ENCODE results near the gene EXOG. TPM values are rescaled to one million over a fixed set of nuclear protein-coding genes. Genes with fewer than 3 reads are reported as not detected.

Gene EXOG
- total RNA-seq, 1 experiment from 2014 or later, result 16.2 TPM

DNA sequence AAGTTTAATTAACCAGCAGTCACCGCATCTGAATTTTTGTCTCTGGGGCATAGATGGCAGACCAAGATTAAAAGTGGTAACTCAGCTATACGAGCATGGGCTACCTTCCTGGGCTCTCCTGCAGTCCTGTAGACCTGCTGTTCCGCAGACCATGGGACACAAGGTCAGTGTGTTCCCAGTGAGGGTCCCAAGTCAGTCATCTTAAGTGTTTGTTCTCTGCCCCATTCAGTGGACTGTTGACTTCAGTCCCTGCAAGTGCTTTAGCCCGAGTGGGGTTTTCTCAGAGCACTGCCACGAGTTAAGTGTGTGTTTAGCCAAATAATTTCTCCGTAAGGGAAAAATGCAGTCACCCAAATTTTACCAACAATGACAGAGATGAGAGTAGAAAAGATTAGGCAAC, 4.9 kb upstream of the EXOG start:
- no peak overlapping the region for H3K4me3 ChIP-seq (ENCODE audit: low read depth, low read length)
- no peak for DNase-seq
- Mint-ChIP-seq H3K27me3 (ENCODE audit: insufficient read depth, unreplicated experiment) (no peaks in the 10 kb centered on the region), H3K4me1 (ENCODE audit: low read depth, unreplicated experiment) (no peaks in the 10 kb centered on the region), H3K9me3 (ENCODE audit: unreplicated experiment) (no peaks in the 10 kb centered on the region), H3K4me3 (ENCODE audit: unreplicated experiment) (no peak overlapping the region), H3K36me3 (ENCODE audit: insufficient read depth, unreplicated experiment) (peaks cover 5% of the 10 kb centered on the region), H3K27ac (ENCODE audit: unreplicated experiment) (no peak overlapping the region)
- ChIA-PET POLR2A (no interaction called here), CTCF (no interaction called here)
- BruUV-seq (replicated peaks), result no TSS peak
- intact Hi-C loops (cut with micrococcal nuclease; ENCODE audit: unreplicated experiment), result no loop called here
- TF ChIP-seq, protein P1, sequence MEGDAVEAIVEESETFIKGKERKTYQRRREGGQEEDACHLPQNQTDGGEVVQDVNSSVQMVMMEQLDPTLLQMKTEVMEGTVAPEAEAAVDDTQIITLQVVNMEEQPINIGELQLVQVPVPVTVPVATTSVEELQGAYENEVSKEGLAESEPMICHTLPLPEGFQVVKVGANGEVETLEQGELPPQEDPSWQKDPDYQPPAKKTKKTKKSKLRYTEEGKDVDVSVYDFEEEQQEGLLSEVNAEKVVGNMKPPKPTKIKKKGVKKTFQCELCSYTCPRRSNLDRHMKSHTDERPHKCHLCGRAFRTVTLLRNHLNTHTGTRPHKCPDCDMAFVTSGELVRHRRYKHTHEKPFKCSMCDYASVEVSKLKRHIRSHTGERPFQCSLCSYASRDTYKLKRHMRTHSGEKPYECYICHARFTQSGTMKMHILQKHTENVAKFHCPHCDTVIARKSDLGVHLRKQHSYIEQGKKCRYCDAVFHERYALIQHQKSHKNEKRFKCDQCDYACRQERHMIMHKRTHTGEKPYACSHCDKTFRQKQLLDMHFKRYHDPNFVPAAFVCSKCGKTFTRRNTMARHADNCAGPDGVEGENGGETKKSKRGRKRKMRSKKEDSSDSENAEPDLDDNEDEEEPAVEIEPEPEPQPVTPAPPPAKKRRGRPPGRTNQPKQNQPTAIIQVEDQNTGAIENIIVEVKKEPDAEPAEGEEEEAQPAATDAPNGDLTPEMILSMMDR (IDR thresholded peaks at IDR 0.05; ENCODE audit: insufficient read depth in 1 of 2, low read depth in 1 of 2, low read length in 1 of 2, severe bottlenecking in 1 of 2, unreplicated experiment in 1 of 2), result no peak
- H3K4me1 ChIP-seq, result no peaks in the 10 kb centered on the region
- H3K9me3 ChIP-seq, result no peaks in the 10 kb centered on the region
- H3K27me3 ChIP-seq (replicated peaks; ENCODE audit: control insufficient read depth, insufficient read depth, low read length), result no peaks in the 10 kb centered on the region
- no peaks in the 10 kb centered on the region for H3K36me3 ChIP-seq (ENCODE audit: control insufficient read depth, insufficient read depth, low read length)

DNA sequence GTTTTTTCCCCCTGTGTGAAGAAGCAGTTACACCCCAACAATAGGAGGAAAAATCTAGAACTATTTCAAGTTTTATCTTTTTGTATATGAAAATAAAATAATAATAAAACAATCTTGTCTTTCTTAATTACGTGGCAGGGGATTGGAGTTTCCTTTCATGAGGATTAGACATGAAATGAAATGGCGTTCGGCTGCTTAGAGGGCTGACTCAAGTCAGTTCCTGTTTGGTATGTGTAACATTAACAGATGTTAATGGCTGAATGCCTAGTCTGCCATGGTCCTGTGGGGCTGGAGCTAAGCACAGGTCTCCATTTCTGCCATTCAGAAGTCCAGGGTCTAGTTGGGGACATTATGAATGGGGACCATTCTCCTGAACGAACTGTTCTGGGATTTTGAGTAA, 3.1 kb upstream of the EXOG start:
- CTCF ChIA-PET, result no interaction called here
- intact Hi-C loops (cut with micrococcal nuclease; ENCODE audit: unreplicated experiment), result no loop called here

DNA sequence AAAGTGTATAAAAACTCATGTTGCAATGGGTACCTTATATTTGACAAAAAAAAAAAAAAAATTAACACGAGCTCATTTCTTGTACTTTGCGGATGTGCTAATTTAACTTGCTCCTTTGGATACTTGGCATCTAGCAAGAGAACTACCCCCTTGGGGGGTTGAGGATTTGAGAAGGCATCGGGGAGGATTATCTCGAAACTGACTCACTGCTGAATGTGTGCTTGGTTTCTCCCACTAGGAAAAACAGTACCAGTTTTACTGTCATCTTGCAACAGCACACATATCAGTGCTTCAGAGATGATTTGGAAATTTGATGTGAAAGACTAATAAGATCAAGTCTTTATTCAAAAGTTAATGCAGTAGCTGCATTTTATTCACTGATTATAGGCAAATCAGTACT, 891 bp downstream of the EXOG start:
- Mint-ChIP-seq H3K27me3 (ENCODE audit: insufficient read depth, unreplicated experiment) (no peaks in the 10 kb centered on the region), H3K27ac (ENCODE audit: unreplicated experiment) (peak overlapping the region; percentile 85), H3K4me3 (ENCODE audit: unreplicated experiment) (peak overlapping the region; percentile 94), H3K9me3 (ENCODE audit: unreplicated experiment) (no peaks in the 10 kb centered on the region), H3K36me3 (ENCODE audit: insufficient read depth, unreplicated experiment) (peaks cover 12% of the 10 kb centered on the region), H3K4me1 (ENCODE audit: low read depth, unreplicated experiment) (no peaks in the 10 kb centered on the region)
- H3K9me3 ChIP-seq, result no peaks in the 10 kb centered on the region
- peaks cover 7% of the 10 kb centered on the region; the same call in 1 of the 2 replicates for H3K4me1 ChIP-seq
- ChIA-PET POLR2A (interaction anchor here (0.7 kb wide), 1 partner anchor 140 kb away, joined by 7 read pairs; no protein-coding TSS in a partner anchor), CTCF (interaction anchor here (0.6 to 1.9 kb wide), 3 partner anchors 17 to 159 kb away, joined by 4 to 14 read pairs (median 6); no protein-coding TSS in a partner anchor)
- DNase-seq, result no peak
- H3K27me3 ChIP-seq (replicated peaks; ENCODE audit: control insufficient read depth, insufficient read depth, low read length), result no peaks in the 10 kb centered on the region
- no TSS peak for BruUV-seq (replicated peaks)
- intact Hi-C loops (cut with micrococcal nuclease; ENCODE audit: unreplicated experiment), result no loop called here
- TF ChIP-seq, protein P1 (IDR thresholded peaks at IDR 0.05; ENCODE audit: insufficient read depth in 1 of 2, low read depth in 1 of 2, low read length in 1 of 2, severe bottlenecking in 1 of 2, unreplicated experiment in 1 of 2), result no peak
- H3K36me3 ChIP-seq (ENCODE audit: control insufficient read depth, insufficient read depth, low read length), result no peaks in the 10 kb centered on the region
- H3K4me3 ChIP-seq (ENCODE audit: low read depth, low read length), result peak overlapping the region; percentile 56

More for the DNA sequence above, 3.1 kb upstream of the EXOG start:
- H3K36me3 ChIP-seq (ENCODE audit: control insufficient read depth, insufficient read depth, low read length), result no peaks in the 10 kb centered on the region
- H3K4me3 ChIP-seq (ENCODE audit: low read depth, low read length), result no peak overlapping the region
- Mint-ChIP-seq H3K27ac (ENCODE audit: unreplicated experiment) (no peak overlapping the region), H3K36me3 (ENCODE audit: insufficient read depth, unreplicated experiment) (peaks cover 12% of the 10 kb centered on the region), H3K27me3 (ENCODE audit: insufficient read depth, unreplicated experiment) (no peaks in the 10 kb centered on the region), H3K9me3 (ENCODE audit: unreplicated experiment) (no peaks in the 10 kb centered on the region), H3K4me3 (ENCODE audit: unreplicated experiment) (no peak overlapping the region), H3K4me1 (ENCODE audit: low read depth, unreplicated experiment) (no peaks in the 10 kb centered on the region)
- no TSS peak for BruUV-seq (replicated peaks)
- TF ChIP-seq, protein P1 (IDR thresholded peaks at IDR 0.05; ENCODE audit: insufficient read depth in 1 of 2, low read depth in 1 of 2, low read length in 1 of 2, severe bottlenecking in 1 of 2, unreplicated experiment in 1 of 2), result no peak
- POLR2A ChIA-PET, result no interaction called here
- no peaks in the 10 kb centered on the region for H3K4me1 ChIP-seq
- no peaks in the 10 kb centered on the region for H3K9me3 ChIP-seq
- no peaks in the 10 kb centered on the region for H3K27me3 ChIP-seq (replicated peaks; ENCODE audit: control insufficient read depth, insufficient read depth, low read length)
- DNase-seq, result no peak
